HG03139 (cell line): Measurements from ENCODE around the gene C16orf90.
"Not testable (repeated sequence)": the region's sequence is repeated elsewhere in the genome, so short reads cannot be mapped to it uniquely, and the experiment has no call there.

Source experiments
- ATAC-seq: cut with Tn5 transposase; IDR thresholded peaks from one replicate; pipeline ENCODE4 v1.9.1; 2021; ENCODE audit not compliant: unreplicated experiment

The C16orf90 gene

DNA sequence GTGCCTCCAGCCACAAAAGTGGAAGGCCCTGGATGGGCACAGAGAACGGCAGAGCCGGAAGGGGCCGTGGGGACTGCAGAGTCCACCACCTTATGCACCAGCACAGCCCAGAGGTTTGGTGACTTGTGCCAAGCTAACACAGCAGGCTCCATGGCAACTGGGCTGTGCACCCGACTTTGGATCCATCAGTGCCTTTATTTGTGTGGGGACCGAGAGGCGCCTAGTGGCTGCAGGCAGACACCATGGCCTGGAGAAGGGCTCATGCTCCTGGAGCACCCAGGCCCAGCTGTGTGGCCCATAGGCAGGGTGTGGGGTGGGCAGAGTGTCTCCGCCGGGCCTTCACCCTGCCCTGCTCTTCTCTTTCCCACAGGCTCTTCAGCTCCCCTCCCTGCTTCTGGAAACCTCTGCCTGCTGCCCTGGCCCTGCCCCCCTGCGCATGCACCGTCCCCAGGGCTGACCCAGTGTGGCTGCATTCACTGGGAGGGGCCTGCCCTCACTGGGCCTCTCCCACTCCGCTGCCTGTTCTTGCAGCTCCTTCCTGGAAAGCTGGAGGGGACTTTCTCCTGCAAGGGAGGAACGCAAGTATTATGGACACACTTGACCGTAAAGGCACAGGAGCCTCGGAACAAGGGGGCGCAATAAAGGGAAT lies 10.1 kb downstream of the C16orf90 start:
- ATAC-seq, result no peak

DNA sequence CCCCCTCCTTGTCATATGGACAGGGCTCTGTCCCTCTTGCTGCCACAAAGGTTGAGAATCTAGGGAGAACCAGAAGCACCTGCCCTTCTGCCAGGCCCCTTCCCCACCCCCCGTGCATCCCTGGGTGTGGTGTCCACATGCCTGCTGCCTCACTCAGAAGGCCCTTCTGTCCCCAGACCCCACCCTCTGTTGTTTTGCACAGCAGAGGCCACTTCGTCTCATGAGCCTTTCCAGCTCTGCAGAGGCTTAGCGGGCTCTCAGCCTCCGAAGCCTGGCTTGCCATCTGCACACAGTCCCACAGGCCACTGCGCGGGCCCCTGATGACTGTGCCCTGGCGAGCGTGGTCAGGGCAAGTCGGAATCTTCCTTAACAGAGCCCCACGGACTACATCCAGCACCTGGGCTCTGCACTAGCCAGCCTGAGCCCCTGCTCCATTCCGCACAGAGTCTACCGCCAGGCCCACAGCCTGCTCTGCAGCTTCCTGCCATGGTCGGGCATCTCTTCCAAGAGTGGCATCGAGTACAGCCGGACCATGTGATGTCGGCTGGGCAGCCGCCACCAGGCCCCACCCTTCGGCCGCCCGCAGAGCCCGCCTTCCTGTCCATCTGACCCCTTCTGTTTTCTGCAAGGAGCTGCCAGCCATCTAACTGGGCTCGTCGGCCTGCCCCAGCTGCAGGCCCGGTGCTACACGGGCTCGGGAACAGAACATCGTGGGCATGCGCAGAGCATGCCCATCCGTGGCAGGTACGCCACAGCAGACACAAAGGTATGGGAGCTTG lies 10.8 kb downstream of the C16orf90 start:
- no peak for ATAC-seq

DNA sequence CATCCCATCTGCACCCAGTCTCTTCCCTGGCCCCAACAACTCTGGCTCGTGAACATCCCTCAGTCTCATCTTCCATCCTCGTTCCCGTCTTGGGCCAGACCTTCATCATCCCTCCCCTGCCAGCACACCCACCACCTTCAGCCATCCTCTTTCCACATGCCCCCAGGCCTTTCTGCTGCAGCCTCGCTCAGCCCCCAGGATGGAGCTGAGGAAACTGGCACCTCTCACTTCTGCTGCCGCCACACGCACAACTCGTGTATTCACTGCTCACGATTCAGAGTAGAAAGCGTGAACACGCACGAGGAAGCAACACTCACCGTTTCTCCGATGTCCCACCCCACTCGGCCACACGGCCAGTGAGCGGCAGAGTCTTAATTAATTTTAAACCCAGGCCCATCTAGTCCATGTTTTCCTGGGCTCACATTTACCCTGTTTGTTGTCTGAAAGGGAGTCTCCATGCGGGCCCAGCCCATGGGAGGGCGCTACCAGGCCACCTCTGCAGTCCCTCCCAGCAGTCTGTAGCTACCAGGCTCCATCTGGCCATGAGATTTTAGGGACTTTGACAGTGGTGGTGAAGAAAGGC lies 12.5 kb downstream of the C16orf90 start:
- ATAC-seq, result no peak

DNA sequence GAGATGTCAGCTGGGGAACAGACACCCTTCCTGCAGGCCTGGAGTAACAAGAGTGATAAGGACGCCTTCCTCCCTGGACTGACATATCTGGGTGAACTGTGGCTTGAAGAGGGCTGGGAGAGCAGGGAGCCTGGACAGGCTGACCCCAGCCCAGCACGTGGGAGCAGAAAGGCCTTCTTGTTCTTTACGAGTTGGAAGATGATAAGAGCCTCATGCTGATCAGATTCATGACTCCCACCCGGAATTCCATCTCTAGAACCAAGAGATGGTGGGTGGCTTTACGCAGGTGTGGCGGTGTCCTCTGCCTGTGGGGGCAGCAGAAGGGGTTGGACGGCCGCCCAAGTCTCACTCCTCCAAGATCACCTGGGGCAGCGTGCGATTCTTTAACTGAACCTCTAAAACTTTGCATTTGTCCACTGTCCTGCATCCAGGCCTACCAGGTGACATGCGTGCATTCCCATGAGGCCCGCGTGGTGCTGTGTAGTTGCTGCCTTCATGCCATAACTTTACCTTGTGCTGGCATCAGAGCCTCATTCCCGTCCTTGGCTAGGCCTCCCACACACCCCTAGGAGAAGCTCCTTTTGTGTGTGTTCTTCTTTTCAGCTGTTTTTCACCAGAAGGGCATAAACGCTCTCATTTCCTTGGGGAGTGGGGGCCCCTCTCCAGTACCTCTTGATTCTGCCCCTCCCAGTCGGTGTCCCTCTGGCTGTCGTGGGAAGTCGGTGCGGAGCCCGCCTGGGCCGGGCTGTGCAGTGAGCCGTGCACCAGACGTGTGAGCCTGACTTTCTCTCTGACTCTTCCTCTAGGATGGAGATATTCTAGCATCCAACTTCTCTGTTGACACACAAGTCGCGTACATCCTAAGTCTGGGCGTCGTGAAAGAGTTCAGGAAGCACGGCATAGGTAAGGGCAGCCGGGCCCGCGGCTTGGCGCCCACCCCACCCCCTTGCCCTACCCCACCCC lies 13.3 kb downstream of the C16orf90 start:
- ATAC-seq, result no peak

DNA sequence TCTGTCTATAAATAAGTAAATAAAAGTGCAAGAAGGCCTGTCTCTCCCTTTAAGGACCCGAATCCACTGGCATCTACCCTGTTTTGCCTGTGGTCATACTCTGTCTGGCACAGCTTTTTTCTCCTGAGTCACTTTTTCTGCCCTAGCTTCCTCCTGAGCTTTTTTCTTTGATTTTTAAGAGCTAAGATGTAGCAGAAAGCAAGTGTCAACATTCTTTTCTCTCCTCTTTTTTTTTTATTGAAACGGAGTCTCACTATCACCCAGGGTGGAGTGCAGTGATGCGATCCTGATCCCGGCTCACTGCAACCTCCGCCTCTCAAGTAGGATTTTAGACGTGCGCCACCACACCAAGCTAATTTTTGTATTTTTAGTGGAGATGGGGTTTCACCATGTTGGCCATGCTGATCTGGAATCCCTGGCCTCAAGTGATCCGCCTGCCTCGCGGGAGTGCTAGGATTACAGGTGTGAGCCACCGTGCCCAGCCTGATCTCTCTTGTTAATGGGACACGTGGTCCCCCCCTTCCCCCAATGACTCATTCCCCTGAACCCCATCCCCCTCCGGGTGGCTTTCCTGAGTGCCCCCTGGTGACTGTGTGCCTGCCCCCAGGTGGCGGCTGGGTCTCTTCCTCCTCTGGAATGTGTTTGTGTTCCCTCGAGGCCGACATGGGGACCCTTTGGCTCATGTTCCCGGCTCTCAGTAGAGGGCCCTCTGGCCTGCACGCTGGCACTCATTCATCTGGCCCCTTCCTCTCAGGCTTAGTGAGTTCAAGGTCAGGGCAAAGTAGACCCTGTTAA lies 14.2 kb downstream of the C16orf90 start:
- no peak for ATAC-seq

DNA sequence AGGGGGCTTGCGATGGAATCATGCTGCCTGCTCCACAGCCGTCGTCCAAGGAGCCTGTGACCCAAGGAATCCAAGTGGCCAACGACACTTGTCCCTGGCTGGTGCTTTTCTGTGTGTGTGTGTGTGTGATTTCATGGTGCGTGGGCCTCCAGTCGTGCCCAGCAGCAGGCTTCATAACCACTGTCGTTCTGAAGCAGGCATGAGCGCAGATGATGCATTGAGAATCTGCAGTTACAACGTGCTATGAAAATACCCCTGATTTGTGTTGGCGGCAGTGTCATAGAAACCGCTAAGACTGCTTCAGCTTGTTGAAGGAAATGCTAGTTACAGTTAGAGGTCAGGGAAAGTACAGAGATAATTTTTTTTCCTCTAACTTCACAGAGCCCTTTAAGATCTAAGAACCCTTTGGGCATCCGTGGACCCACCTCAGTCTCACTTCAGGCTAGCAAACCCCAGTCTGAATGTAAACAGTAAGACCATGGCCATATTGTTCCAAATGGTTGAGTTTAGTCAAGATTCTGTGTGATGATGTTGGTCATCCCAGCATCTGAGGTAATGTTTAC lies 15.6 kb downstream of the C16orf90 start:
- no peak for ATAC-seq

DNA sequence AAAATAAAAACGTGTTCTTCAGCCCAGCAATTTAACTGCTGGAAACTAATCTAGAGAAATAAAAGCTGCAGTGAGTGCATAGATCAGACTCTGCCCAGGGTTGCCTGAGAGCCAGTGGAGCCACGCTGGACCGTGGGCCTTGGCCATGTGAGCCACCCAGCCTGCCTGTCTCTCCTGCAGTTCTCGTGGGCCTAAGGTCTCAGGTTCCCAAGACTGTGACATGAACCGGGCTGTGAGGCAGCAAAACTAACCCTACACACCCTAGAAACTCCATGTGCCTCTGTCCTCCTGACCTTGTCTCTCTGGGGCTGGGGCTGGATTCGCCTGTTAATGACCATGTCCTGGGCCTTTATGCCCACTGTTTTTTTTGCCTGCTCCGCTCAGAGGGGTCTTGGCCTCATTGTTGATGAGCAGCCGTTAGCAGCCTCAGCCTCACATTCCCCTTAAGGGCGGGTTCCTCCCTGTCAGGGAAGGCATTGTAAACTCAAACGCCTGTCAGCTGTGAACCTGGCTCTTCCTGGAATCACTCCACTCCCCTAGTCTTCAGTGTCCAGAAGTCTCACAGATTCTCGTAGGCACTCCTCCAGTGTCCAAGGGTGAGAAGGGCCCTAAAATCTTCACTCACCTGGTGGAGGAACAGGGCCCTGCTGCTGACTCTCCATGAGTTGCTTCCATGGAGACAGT lies 16.9 kb downstream of the C16orf90 start:
- no peak for ATAC-seq

DNA sequence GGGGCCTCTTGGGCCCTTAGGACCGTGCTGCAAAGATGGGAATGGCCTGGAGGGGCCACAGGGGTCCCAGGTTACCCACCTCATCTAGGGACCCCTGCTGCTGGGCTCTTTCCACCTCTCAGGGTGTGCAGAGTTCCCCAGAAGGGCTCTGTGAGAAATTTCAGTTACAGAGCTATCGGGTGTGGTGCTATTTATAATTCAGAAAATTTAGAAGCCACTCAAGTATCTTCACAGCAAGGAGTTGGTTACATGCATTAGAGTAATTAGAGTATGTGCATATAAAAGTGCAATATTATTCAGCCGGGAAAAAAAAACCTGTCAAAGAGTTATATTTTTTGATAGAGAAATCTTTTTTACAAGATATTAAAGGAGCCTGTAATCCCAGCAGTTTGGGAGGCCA lies 18.9 kb downstream of the C16orf90 start:
- no peak for ATAC-seq

DNA sequence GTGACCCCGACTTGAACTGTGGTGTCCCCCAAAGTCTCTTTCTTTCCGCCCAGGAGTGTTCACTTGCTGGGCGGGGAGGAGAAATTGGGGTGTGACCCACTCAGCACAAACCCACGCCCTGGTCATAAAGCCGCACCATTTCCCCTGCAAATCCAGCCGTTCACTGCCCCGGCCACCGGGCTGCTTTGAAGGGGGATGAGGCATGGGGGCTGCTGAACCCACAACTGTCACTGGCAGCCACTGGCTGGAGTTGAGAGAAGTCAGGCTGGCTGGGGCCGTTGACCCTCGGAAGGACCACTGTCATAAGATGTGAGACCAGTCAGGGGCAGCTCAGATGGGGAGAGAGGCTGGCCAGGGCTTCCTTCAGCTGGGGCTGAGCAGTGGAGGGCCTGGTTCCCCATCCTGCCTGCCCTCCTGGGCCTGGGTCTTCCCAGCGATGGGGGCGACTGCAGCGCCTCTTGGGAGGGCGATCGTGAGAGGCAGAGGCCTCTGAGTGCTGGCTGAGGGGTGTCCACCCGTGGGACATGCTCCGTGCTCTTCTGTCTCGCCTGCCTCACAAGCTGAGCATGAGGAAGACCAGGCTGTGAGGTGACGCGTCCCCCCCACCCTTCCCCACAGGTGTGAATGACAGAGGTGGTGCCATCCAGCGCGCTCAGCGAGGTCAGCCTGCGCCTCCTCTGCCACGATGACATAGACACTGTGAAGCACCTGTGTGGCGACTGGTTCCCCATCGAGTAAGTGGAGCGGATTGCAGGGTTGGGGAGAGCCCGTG lies 19.5 kb downstream of the C16orf90 start:
- no peak for ATAC-seq

DNA sequence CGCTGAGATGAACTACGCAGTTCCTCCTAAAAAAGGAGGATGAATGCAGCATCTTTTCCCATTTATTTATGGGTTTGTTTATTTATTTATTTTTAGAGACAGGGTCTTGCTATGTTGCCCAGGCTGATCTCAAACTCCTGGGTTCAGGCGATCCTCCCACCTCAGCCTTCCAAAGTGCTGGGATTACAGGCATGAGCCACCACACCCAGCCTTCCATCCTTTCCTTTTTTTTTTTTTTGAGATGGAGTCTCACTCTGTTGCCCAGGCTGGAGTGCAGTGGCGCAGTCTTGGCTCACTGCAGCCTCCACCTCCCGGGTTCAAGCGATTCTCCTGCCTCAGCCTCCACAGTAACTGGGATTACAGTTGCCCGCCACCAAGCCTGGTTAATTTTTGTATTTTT lies 20.4 kb downstream of the C16orf90 start:
- not testable (repeated sequence) for ATAC-seq

DNA sequence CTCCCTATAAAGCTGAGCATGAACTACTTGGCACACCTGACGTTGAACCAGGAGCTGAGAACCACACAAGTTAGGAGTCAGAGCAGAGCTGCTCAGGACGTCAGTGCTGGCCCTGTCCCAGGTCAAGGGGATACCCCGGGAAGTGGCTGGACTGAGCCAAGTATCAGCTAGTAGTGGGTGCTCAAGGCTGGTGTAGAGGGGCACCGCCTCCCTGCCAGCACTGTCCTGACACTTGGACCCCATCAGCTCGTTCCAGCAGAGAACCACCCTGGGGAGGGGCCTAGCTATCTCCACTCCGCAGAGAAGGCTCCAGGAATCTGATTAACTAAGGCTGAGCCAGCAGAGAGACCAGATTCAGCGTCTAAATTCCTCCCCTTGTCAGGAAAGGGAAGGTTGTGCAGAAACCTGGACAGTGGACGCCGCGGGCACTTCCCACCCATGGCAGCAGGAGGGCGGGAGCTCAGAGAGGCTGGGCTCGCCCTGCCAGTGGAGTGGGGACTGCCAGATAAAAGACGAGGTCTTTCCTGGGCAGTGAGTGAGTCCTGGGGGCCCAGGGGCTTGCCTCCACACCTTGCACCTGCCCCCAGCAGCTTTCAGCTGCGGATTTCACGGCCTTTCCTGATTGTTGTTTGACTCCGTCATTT lies 21.0 kb downstream of the C16orf90 start:
- ATAC-seq, result no peak

DNA sequence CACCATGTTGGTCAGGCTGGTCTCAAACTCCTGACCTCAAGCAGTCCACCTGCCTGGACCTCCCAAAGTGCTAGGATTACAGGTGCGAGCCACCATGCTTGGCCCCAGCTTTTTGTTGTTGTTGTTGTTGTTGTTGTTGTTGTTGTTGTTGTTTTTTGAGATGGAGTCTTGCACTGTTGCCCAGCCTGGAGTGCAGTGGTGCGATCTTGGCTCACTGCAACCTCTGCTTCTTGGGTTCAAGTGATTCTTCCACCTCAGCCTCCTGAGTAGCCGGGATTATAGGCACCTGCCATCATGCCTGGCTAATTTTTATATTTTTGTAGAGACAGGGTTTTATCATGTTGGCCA lies 21.7 kb downstream of the C16orf90 start:
- not testable (repeated sequence) for ATAC-seq

DNA sequence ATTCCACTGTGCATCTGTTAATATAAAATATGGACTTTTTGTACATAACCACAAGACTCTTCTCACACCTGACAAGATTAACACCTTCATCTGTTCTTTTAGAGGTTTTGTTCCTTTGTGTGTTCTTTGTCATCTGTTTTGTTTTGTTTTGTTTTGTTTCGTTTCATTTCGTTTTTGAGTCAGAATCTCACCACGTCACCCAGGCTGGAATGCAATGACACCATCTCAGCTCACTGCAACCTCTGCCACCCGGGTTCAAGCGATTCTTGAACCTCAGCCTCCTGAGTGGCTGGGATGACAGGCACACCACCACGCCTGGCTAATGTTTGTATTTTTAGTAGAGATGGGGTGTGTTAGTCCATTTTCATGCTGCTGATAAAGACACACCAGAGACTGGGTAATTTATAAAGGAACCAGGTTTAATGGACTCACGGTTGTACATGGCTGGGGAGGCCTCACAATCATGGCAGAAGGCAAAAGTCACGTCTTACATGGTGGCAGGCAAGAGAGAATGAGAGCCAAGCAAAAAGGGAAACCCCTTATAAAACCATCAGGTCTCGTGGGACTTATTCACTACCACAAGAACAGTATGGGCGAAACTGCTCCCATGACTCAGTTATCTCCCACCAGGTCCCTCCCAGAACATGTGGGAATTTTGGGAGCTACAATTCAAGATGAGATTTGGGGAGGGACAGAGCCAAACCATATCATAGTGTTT lies 22.3 kb downstream of the C16orf90 start:
- no peak for ATAC-seq

DNA sequence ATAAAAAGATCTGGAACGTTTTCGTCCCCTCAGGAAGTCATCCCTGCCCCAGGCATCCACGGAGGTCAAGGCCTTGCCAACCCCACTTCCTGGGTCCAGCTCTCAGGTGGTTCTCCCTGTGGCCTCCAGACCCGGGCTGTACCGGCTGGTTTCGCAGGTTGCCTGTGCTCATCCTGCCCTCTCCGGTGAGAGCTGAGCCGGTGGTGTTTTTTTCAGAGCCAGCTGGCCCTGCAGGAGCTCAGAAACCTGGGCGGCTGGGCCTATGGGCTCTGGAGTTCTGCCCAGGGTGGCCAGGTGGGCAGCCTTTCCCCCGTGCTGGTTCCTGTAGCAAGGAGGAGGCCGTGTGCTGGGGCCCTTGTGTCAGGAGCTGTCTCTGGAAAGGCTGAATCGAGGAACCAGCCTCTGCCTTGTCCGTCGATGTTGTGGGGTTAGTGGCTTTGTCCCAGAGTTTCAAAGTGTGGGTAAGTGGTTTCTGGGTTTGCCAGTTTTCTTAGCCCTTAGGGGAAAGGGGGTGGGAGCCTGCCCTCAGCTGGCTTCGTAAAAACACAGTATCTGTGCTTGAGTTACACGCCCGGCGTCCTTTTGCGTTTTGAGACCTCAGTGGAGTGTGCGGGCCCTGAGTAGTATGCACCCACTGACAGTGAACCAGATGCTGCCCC lies 23.6 kb downstream of the C16orf90 start:
- ATAC-seq, result no peak

DNA sequence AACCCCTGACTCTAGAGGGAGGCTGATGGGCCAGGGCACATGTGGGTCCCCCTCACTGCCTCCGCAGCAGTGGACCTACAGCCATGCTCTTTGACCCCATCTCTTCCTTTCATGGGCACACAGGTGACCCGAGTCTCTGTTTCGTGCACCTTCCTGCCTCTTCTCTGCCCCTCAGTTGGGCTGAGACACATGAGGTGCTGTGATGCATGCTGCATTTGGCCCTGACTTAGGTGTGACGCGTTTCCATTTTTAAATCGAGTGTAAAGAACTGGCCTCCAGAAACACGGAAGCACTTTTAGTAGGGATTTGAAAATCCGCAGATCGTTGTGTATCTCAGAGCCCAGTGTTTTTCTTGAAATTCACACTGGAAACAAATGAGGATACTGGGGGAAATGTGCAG lies 24.6 kb downstream of the C16orf90 start:
- ATAC-seq, result no peak

DNA sequence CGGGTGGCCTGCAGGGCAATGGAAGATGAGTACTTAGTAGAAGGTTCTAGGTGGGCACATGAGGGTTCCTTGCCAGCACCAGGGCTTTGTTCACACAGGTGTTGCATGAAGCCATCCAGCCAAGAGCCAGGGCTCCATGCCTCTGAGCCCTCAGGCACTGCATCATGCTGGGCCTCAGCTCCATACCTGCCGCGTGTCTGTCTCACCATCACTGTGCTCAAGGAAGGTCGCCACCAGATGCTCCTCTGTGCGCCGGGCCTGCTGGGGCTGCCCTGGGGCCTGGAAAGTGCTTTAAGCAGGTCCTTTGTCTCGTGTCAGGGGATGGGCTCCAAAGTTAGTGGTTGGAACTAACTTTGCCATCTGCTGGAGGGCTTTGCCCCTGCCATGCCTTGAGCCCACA lies 25.6 kb downstream of the C16orf90 start:
- ATAC-seq, result no peak

DNA sequence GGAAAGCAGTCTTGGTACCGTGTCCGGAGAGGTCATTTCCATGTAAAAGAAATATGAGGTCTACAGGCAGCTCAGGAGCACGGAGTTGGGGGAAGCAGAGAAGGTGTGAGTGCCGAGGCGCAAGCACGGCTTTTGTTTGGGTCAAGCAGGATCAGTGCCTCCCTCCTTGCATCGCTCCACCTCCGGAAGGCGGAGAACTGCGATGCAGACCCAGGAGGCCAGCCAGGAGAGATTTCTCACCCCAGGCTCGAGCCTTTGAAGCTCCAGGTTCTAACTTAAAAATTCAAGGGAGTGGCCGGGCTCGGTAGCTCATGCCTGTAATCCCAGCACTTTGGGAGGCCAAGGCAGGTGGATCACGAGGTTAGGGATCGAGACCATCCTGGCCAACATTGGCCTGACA lies 26.8 kb downstream of the C16orf90 start:
- ATAC-seq, result no peak
